K562 (cell line): ENCODE results near the gene BNIP5. TPM values are rescaled to one million over a fixed set of nuclear protein-coding genes. Genes with fewer than 3 reads are reported as not detected.

Experiments used
- ADNP ChIP-seq: fragments of 200-800 bp; sonication (Bioruptor generic); IDR thresholded peaks from 2 replicates; pipeline ENCODE4 v1.6.1; 2016; ENCODE audit warnings: missing genetic modification characterization, missing compliant biosample characterization
- DIDO1 ChIP-seq: fragments of 450-650 bp; IDR thresholded peaks from 2 replicates; pipeline ENCODE4 v1.6.1; 2016; ENCODE audit warnings: low read depth, missing biosample characterization, missing genetic modification characterization
- EP300 ChIP-seq: IDR thresholded peaks from 2 replicates; pipeline ENCODE4 v1.6.1; 2012; ENCODE audit warnings: low read length, improper control_type of control experiment
- ETV5 ChIP-seq: sonication (generic); formaldehyde crosslinking; IDR thresholded peaks from 2 replicates; pipeline ENCODE4 v1.4.0; 2020; ENCODE audit warnings: low read depth, mild to moderate bottlenecking, missing genetic modification reagents
- GTF2E2 ChIP-seq: fragments of 200-800 bp; sonication (Bioruptor generic); IDR thresholded peaks from 2 replicates; pipeline ENCODE4 v1.6.1; 2016; ENCODE audit warnings: missing genetic modification characterization, missing compliant biosample characterization
- MGA ChIP-seq: fragments of 450-650 bp; IDR thresholded peaks from 2 replicates; pipeline ENCODE4 v1.6.1; 2016; ENCODE audit warnings: mild to moderate bottlenecking, moderate library complexity
- NFE2 ChIP-seq: IDR thresholded peaks from 2 replicates; pipeline ENCODE4 v1.6.1; 2014; ENCODE audit warnings: antibody characterized with exemption, low read depth
- PTBP1 ChIP-seq: fragments of 200-400 bp; formaldehyde crosslinking; IDR thresholded peaks from 2 replicates; pipeline ENCODE4 v1.6.1; 2017; ENCODE audit warnings: low read depth, low read length
- RAD21 ChIP-seq, 2 experiments: fragments of 250-450 bp in 1 of 2; fragments of 450-650 bp in 1 of 2; sonication (Bioruptor Pico) in 1 of 2; formaldehyde crosslinking in 1 of 2; IDR thresholded peaks in 1 of 2; conservative IDR thresholded peaks in 1 of 2; 2 replicates each; pipeline versions ENCODE4 v1.4.0 to v1.8.0; 2020 to 2022; ENCODE audit warnings: mild to moderate bottlenecking in 2 of 2, moderate library complexity in 1 of 2
- RNF2 ChIP-seq: sonication (generic); IDR thresholded peaks from 2 replicates; pipeline ENCODE4 v1.6.1; 2016
- STAT5B ChIP-seq: fragments of 250-450 bp; sonication (Bioruptor Pico); IDR thresholded peaks from 2 replicates; pipeline ENCODE4 v1.8.0; 2021; ENCODE audit warnings: mild to moderate bottlenecking, inconsistent platforms
- STAT6 ChIP-seq: sonication (generic); formaldehyde crosslinking; IDR thresholded peaks from 2 replicates; pipeline ENCODE4 v1.8.1; 2023; ENCODE audit warnings: mild to moderate bottlenecking, missing genetic modification reagents
- polyA plus RNA-seq, 8 experiments: library from polyadenylated mRNA; depleted of rRNA in 4 of 8; stranded (reverse) in 5 of 8; unstranded in 3 of 8; fragments of >200 nt; fragmentation: Nextera tagmentation in 2 of 8; fragmentation: Illumina TruSeq in 1 of 8; extraction: Ambion mirVana in 2 of 8; extraction: Trizol in 1 of 8; gene quantifications; 2 replicates each; pipeline versions ENCODE4 v1.2.1 to v1.2.3, GENCODE V29; 2011 to 2014; ENCODE audit warnings: inconsistent platforms in 1 of 8, missing spikeins in 1 of 8
- total RNA-seq, 7 experiments: library from RNA; depleted of rRNA in 6 of 7; stranded (reverse); fragments of >200 nt in 6 of 7; fragmentation: Illumina TruSeq in 2 of 7; extraction: Trizol in 2 of 7; gene quantifications; 2 replicates each; pipeline versions ENCODE4 v1.2.1 to v1.2.3, GENCODE V29; 2011 to 2021; ENCODE audit warnings: low replicate concordance in 1 of 7

Gene BNIP5
- total and polyA plus RNA-seq, 9 of the 15 experiments (the other 6 are each of a cell fraction or from before 2014, with no cell fraction given) = not detected

GRCh38 chr6:36350681-36351571 is 14.2 kb upstream of the BNIP5 start (continued):
- TF ChIP-seq MGA (peak; percentile 94), ETV5 (peak; percentile 74), STAT6 (CRISPR knock-in tag) (no peak), NFE2 (peak; percentile 80), STAT5B (no peak), GTF2E2 (tag) (no peak), ADNP (tag) (no peak), DIDO1 (peak; percentile 15; the same call in 1 of the 2 replicates), EP300 (peak; percentile 92), PTBP1 (no peak), RAD21 (CRISPR knock-in tag; conservative IDR thresholded peaks at IDR 0.05 in 1 of 2, IDR thresholded peaks at IDR 0.05 in 1 of 2) (peak; percentile 5 to 14; a peak in 1 of 4 replicates), RNF2 (peak; percentile 87)
